ENCODE measurements around the gene RNU7-1. TPM values are rescaled to one million over a fixed set of nuclear protein-coding genes. Genes with fewer than 3 reads are reported as not detected.
A peak's percentile ranks its signal among the peaks of the same experiment; 100 is the strongest.

The RNU7-1 gene
- total and polyA plus RNA-seq, 3 donors from 2014 or later: not detected

- Histone ChIP-seq H3K27ac (no peak overlapping the region), H3K4me1 (peaks cover 22% of the 10 kb centered on the region), H3K27me3 (no peaks in the 10 kb centered on the region), H3K4me3 (no peak overlapping the region), H3K9me3 (no peaks in the 10 kb centered on the region), H3K36me3 (ENCODE audit: low read depth, missing control alignments) (no peaks in the 10 kb centered on the region)
- intact Hi-C loops (cut with DNase I; ENCODE audit: low total_unique reads): no loop called here
- WGBS, 2 donors: 80 to 81% methylated on average over 9 of the region's 9 CpGs
- TF ChIP-seq POLR2A (IDR thresholded peaks at IDR 0.05): no peak
- no peak for TF ChIP-seq CTCF (IDR thresholded peaks at IDR 0.05)
- no peak for DNase-seq
Measured at GRCh38 chr12:6968426-6968825, 24.8 kb downstream of the RNU7-1 start.

- H3K4me3 ChIP-seq: peak overlapping the region; percentile 87
- TF ChIP-seq CTCF (IDR thresholded peaks at IDR 0.05) (no peak), POLR2A (IDR thresholded peaks at IDR 0.05) (no peak)
- H3K27ac ChIP-seq: peak overlapping the region; percentile 13 to 87
- intact Hi-C loops (cut with DNase I; ENCODE audit: low total_unique reads): no loop called here
- no peaks in the 10 kb centered on the region for H3K9me3 ChIP-seq
- 0% methylated on average over 10 to 28 of the region's 31 CpGs for WGBS, 2 donors
- DNase-seq: peak; percentile 38
- no peaks in the 10 kb centered on the region for H3K36me3 ChIP-seq (ENCODE audit: low read depth, missing control alignments)
- peaks cover 18% of the 10 kb centered on the region for H3K4me1 ChIP-seq
- H3K27me3 ChIP-seq: no peaks in the 10 kb centered on the region
Measured at GRCh38 chr12:6970096-6970527, 26.5 kb downstream of the RNU7-1 start.

GRCh38 chr12:6974180-6974579 lies 30.6 kb downstream of the RNU7-1 start:
- intact Hi-C loops (cut with DNase I; ENCODE audit: low total_unique reads): no loop called here
- H3K9me3 ChIP-seq: no peaks in the 10 kb centered on the region
- no peak overlapping the region for H3K4me3 ChIP-seq
- peaks cover 11% of the 10 kb centered on the region for H3K4me1 ChIP-seq
- no peaks in the 10 kb centered on the region for H3K36me3 ChIP-seq (ENCODE audit: low read depth, missing control alignments)
- no peak overlapping the region for H3K27ac ChIP-seq
- 88 to 100% methylated on average over 4 to 6 of the region's 6 CpGs for WGBS, 2 donors
- no peaks in the 10 kb centered on the region for H3K27me3 ChIP-seq
- DNase-seq: no peak
- TF ChIP-seq CTCF (IDR thresholded peaks at IDR 0.05) (no peak), POLR2A (IDR thresholded peaks at IDR 0.05) (no peak)

- H3K27ac ChIP-seq: no peak overlapping the region
- TF ChIP-seq CTCF (IDR thresholded peaks at IDR 0.05) (no peak), POLR2A (IDR thresholded peaks at IDR 0.05) (no peak)
- no peak overlapping the region for H3K4me3 ChIP-seq
- H3K36me3 ChIP-seq (ENCODE audit: low read depth, missing control alignments): no peaks in the 10 kb centered on the region
- intact Hi-C loops (cut with DNase I; ENCODE audit: low total_unique reads): no loop called here
- DNase-seq: no peak
- H3K4me1 ChIP-seq: peaks cover 6% of the 10 kb centered on the region
- no peaks in the 10 kb centered on the region for H3K9me3 ChIP-seq
- H3K27me3 ChIP-seq: no peaks in the 10 kb centered on the region
- 80 to 91% methylated on average over 2 of the region's 2 CpGs for WGBS, 2 donors
Measured at GRCh38 chr12:6975297-6976032, 31.8 kb downstream of the RNU7-1 start.

GRCh38 chr12:6977653-6978052 lies 34.0 kb downstream of the RNU7-1 start:
- H3K4me1 ChIP-seq: no peaks in the 10 kb centered on the region
- no peak for DNase-seq
- intact Hi-C loops (cut with DNase I; ENCODE audit: low total_unique reads): no loop called here
- no peak for TF ChIP-seq CTCF (IDR thresholded peaks at IDR 0.05)
- no peak for TF ChIP-seq POLR2A (IDR thresholded peaks at IDR 0.05)
- no peak overlapping the region for H3K4me3 ChIP-seq
- no peaks in the 10 kb centered on the region for H3K36me3 ChIP-seq (ENCODE audit: low read depth, missing control alignments)
- H3K27ac ChIP-seq: no peak overlapping the region
- H3K9me3 ChIP-seq: no peaks in the 10 kb centered on the region
- 77 to 84% methylated on average over 10 of the region's 10 CpGs for WGBS, 2 donors
- H3K27me3 ChIP-seq: no peaks in the 10 kb centered on the region
